Suprapubic skin (tissue), 4 donors: Measurements from ENCODE around the gene KAT2B. TPM values are rescaled to one million over a fixed set of nuclear protein-coding genes. Genes with fewer than 3 reads are reported as not detected.

Source experiments
- DNase-seq, 2 donors: peaks; one replicate each; pipeline ENCODE4 v3.0.0-alpha.2; 2019; ENCODE audit warnings: low spot score in 2 of 2
- H3K27ac ChIP-seq: fragments of 200-600 bp; sonication (generic); one replicate; pipeline ENCODE4 v1.5.1; 2019
- H3K27me3 ChIP-seq: fragments of 200-600 bp; sonication (generic); one replicate; pipeline ENCODE4 v1.5.1; 2019
- H3K36me3 ChIP-seq: fragments of 200-600 bp; sonication (generic); one replicate; pipeline ENCODE4 v1.5.1; 2019
- H3K4me1 ChIP-seq: fragments of 200-600 bp; sonication (generic); one replicate; pipeline ENCODE4 v1.5.1; 2019
- H3K4me3 ChIP-seq: fragments of 200-600 bp; sonication (generic); one replicate; pipeline ENCODE4 v1.5.1; 2019; ENCODE audit warnings: mild to moderate bottlenecking
- H3K9me3 ChIP-seq: fragments of 200-600 bp; sonication (generic); one replicate; pipeline ENCODE4 v1.5.1; 2019
- CTCF ChIP-seq, 2 donors: fragments of 200-600 bp in 1 of 2; fragments of 450-650 bp in 1 of 2; sonication (generic) in 1 of 2; IDR thresholded peaks; one replicate each; pipeline ENCODE4 v1.5.1; 2016 to 2019; ENCODE audit warnings: antibody characterized with exemption in 2 of 2, mild to moderate bottlenecking in 1 of 2, moderate library complexity in 1 of 2
- EP300 ChIP-seq: sonication (generic); formaldehyde crosslinking; IDR thresholded peaks from one replicate; pipeline ENCODE4 v1.6.1; 2017; ENCODE audit warnings: antibody characterized with exemption
- POLR2A ChIP-seq, 2 donors: fragments of 450-650 bp; IDR thresholded peaks; one replicate each; pipeline ENCODE4 v1.6.1; 2017; ENCODE audit warnings: antibody characterized with exemption in 2 of 2, mild to moderate bottlenecking in 2 of 2, moderate library complexity in 2 of 2
- POLR2AphosphoS5 ChIP-seq, 3 donors: sonication (generic); formaldehyde crosslinking; IDR thresholded peaks; one replicate each; pipeline ENCODE4 v1.6.1; 2017; ENCODE audit warnings: antibody characterized with exemption in 3 of 3
- WGBS: methylation state at CpG from one replicate; pipeline ENCODE4 v1.1.5; 2018; 5-methylcytosine and 5-hydroxymethylcytosine counted together
- total RNA-seq, 4 donors: library from RNA; depleted of rRNA; stranded (reverse); fragments of >200 nt; gene quantifications; one replicate each; pipeline ENCODE4 v1.1.0, GENCODE V29; 2016

The KAT2B gene
- total RNA-seq, 4 donors from 2014 or later = 35.7 to 63.7 (median 40.2) TPM

GRCh38 chr3:20140881-20141280, 100.6 kb downstream of the KAT2B start:
- Histone ChIP-seq H3K27me3 (no peaks in the 10 kb centered on the region), H3K4me1 (peaks cover 3% of the 10 kb centered on the region), H3K4me3 (no peak overlapping the region), H3K9me3 (no peaks in the 10 kb centered on the region), H3K27ac (no peak overlapping the region), H3K36me3 (peaks cover 16% of the 10 kb centered on the region)
- TF ChIP-seq POLR2AphosphoS5 (IDR thresholded peaks at IDR 0.05) = no peak
- no peak for TF ChIP-seq POLR2A (IDR thresholded peaks at IDR 0.05)
- no peak for TF ChIP-seq CTCF (IDR thresholded peaks at IDR 0.05)
- TF ChIP-seq EP300 = no peak
- 60% methylated on average over 2 of the region's 2 CpGs for WGBS
- DNase-seq = no peak

DNA sequence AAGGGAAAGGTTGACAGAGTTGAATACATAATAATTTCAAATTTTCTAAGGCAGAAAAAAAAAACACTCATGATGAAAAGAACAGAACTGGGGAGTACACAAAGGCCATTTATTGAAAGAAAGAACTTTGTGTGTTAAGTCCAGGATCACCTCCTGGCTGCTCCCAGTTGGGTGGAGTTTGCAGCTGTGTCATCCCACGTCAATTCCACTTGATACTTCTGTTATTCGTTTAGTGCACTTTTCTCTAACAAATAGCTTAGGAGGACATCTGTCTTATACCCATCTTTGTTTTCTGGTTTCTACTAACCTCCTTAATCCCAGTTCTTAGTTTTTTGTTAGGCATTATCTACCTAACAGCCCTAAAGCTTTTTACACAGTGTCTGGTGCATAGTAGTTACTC, 101.1 kb downstream of the KAT2B start:
- 65% methylated on average over 2 of the region's 2 CpGs for WGBS
- no peak for TF ChIP-seq EP300
- no peak overlapping the region for H3K27ac ChIP-seq
- no peaks in the 10 kb centered on the region for H3K27me3 ChIP-seq
- H3K9me3 ChIP-seq = no peaks in the 10 kb centered on the region
- peaks cover 16% of the 10 kb centered on the region for H3K36me3 ChIP-seq
- H3K4me1 ChIP-seq = peaks cover 3% of the 10 kb centered on the region
- DNase-seq = no peak
- H3K4me3 ChIP-seq = no peak overlapping the region

DNA sequence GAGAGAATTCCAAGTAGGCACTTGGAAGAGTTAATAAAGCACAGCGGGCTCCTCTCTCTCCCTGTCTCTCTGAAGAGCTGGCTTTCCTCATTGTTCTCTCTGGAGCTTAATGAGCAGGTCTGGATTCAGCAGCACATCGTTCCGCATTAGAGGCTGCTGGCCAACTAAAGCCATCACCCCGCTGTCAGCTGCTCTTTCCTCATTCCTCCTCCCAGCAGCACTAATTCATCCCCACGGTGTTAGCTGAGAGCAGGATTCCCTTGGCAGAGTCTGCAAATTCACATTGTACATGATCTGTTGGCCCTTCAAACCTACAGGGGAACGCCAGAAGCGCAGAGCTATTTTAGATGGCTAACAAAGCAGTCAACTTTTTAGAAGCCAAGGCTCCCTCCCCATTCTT, 101.6 kb downstream of the KAT2B start:
- Histone ChIP-seq H3K4me1 (peaks cover 3% of the 10 kb centered on the region), H3K27ac (no peak overlapping the region), H3K36me3 (peaks cover 16% of the 10 kb centered on the region), H3K27me3 (no peaks in the 10 kb centered on the region), H3K9me3 (no peaks in the 10 kb centered on the region), H3K4me3 (no peak overlapping the region)
- no peak for TF ChIP-seq POLR2AphosphoS5 (IDR thresholded peaks at IDR 0.05)
- TF ChIP-seq EP300 = no peak
- no peak for TF ChIP-seq CTCF (IDR thresholded peaks at IDR 0.05)
- TF ChIP-seq POLR2A (IDR thresholded peaks at IDR 0.05) = no peak
- WGBS = 59% methylated on average over 7 of the region's 7 CpGs
- no peak for DNase-seq

- WGBS = over 99% methylated on average over 4 of the region's 4 CpGs
- H3K27me3 ChIP-seq = no peaks in the 10 kb centered on the region
- H3K4me1 ChIP-seq = peaks cover 3% of the 10 kb centered on the region
- H3K27ac ChIP-seq = no peak overlapping the region
- no peaks in the 10 kb centered on the region for H3K9me3 ChIP-seq
- no peak for TF ChIP-seq POLR2AphosphoS5 (IDR thresholded peaks at IDR 0.05)
- no peak for TF ChIP-seq POLR2A (IDR thresholded peaks at IDR 0.05)
- TF ChIP-seq CTCF (IDR thresholded peaks at IDR 0.05) = no peak
- no peak for TF ChIP-seq EP300
- no peak for DNase-seq
- H3K4me3 ChIP-seq = no peak overlapping the region
- H3K36me3 ChIP-seq = peaks cover 11% of the 10 kb centered on the region
Observed at GRCh38 chr3:20142517-20142916, 102.3 kb downstream of the KAT2B start.

- H3K9me3 ChIP-seq = no peaks in the 10 kb centered on the region
- no peak overlapping the region for H3K27ac ChIP-seq
- 93% methylated on average over 2 of the region's 2 CpGs for WGBS
- H3K27me3 ChIP-seq = no peaks in the 10 kb centered on the region
- DNase-seq = no peak
- TF ChIP-seq POLR2AphosphoS5 (IDR thresholded peaks at IDR 0.05) = no peak
- no peak for TF ChIP-seq EP300
- no peak for TF ChIP-seq POLR2A (IDR thresholded peaks at IDR 0.05)
- no peak for TF ChIP-seq CTCF (IDR thresholded peaks at IDR 0.05)
- H3K36me3 ChIP-seq = peaks cover 18% of the 10 kb centered on the region
- peaks cover 3% of the 10 kb centered on the region for H3K4me1 ChIP-seq
- H3K4me3 ChIP-seq = no peak overlapping the region
Observed at GRCh38 chr3:20143519-20143918, 103.3 kb downstream of the KAT2B start.

GRCh38 chr3:20145874-20146273, 105.6 kb downstream of the KAT2B start:
- Histone ChIP-seq H3K4me1 (peaks cover 3% of the 10 kb centered on the region), H3K27ac (no peak overlapping the region), H3K36me3 (peaks cover 25% of the 10 kb centered on the region), H3K9me3 (no peaks in the 10 kb centered on the region), H3K27me3 (no peaks in the 10 kb centered on the region), H3K4me3 (no peak overlapping the region)
- DNase-seq = no peak
- WGBS = 95% methylated on average over 2 of the region's 2 CpGs
- TF ChIP-seq EP300 = no peak
- TF ChIP-seq POLR2A (IDR thresholded peaks at IDR 0.05) = no peak
- no peak for TF ChIP-seq CTCF (IDR thresholded peaks at IDR 0.05)
- no peak for TF ChIP-seq POLR2AphosphoS5 (IDR thresholded peaks at IDR 0.05)
